GM18511 (cell line): ENCODE measurements around the gene NES.

Source experiments
- ATAC-seq: cut with Tn5 transposase; IDR thresholded peaks from one replicate; pipeline ENCODE4 v1.9.1; 2021; ENCODE audit warnings: mild to moderate bottlenecking, moderate library complexity; ENCODE audit not compliant: unreplicated experiment

The NES gene

GRCh38 chr1:156705321-156705917 is 28.2 kb upstream of the NES start, which contains the start of gene CRABP2:
TSS of gene CRABP2 (minus strand) at chr1:156705583. CDS start at chr1:156705446, 137 bp downstream.
- ATAC-seq: no peak

DNA sequence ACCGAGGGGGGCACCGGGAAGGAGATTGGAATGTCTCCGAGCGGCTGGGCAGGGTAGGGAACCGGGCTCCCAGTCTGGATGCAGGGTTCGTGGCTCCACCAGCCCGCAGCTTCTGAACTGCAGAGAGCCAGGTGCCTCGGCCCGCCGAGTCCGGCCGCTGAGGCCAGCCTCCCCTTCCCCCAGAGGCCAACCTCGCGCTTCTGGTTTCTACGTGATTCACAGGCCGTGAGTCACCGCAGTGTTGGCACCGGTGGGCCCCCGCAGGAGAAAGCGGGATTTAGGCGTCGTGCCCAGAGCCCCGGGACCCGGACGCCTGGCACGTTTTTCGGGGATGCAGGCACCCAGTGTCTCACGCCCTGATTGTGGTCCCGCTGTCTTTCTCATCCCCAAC is 27.7 kb upstream of the NES start:
- no peak for ATAC-seq

GRCh38 chr1:156704166-156704711 is 27.0 kb upstream of the NES start:
- ATAC-seq: no peak

GRCh38 chr1:156703741-156704140 is 26.5 kb upstream of the NES start:
- ATAC-seq: no peak

DNA sequence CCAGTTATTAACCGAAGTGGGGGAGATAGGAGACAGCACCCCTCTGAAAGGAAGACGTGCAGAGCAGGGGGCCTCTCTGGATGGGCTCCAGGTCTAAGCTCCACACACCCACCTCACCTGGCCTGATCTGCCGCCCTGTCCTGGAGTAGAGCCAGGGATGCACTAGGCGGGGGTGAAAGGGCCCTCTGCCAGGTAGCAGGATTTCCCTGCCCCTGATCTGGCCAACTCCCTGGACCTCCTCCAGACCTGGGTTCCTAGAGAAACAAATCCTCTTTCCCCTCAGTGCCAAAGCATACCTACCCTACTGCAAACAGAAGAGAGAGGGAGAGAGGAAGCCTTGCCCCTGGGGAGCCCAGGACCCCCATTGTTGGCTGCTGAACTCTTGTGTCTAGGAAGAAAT is 26.1 kb upstream of the NES start:
- ATAC-seq: no peak

GRCh38 chr1:156700736-156701531 is 23.7 kb upstream of the NES start:
- ATAC-seq: no peak

GRCh38 chr1:156698995-156699394 is 21.8 kb upstream of the NES start:
- ATAC-seq: no peak

DNA sequence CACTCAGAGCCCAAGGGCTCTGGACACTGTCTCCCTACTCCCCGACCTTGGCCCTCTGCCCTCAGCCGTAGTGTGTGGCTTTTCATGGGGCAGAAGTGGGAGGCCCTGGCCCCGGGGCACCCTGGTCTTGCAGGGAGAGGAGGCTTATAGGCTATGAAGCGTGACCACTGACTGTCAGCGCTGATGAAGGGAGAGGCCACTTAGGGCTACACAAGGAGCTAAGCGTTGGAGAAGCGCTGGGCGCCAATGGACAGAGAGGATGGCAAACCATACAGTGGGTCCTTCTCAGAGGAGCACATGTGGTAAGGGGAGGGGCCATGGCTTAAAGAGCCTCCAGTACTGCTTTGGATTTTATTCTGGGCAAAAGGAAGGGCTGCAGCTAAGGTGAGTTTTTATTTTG is 20.3 kb upstream of the NES start:
- no peak for ATAC-seq

DNA sequence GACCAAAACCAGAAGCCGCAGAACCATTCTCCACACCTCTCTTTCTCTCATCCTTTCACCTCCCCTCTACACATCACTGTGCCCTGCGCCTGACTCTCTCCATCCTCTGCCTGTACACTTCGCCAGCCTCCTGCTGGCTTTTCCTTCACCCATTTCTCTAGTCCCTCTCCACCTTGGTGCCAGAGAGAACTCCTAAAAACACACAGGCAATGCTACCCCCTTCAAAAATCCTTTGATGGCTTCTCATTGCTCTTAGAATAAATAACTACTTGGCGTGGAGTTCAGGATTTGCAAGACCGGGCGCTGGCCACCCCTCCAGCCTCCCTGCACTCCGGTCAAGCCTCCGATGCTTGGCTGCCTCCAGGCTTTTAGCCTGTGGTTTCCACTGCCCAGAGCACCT is 19.5 kb upstream of the NES start:
- ATAC-seq: no peak

DNA sequence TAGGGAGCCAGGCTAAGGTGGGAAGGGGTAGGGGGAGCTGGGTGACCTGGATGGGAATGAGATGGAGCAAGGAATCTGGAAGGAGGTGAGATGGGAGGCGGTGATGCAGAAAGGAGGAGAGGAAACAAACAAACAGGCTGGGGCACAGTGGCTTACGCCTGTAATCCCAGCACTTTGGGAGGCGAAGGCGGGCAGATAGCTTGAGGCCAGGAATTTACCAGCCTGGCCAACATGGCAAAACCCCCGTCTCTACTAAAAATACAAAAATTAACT is 17.4 kb upstream of the NES start:
- no peak for ATAC-seq

GRCh38 chr1:156693848-156694689 is 16.9 kb upstream of the NES start:
- ATAC-seq: no peak

GRCh38 chr1:156692925-156693847 is 16.0 kb upstream of the NES start:
- ATAC-seq: no peak

DNA sequence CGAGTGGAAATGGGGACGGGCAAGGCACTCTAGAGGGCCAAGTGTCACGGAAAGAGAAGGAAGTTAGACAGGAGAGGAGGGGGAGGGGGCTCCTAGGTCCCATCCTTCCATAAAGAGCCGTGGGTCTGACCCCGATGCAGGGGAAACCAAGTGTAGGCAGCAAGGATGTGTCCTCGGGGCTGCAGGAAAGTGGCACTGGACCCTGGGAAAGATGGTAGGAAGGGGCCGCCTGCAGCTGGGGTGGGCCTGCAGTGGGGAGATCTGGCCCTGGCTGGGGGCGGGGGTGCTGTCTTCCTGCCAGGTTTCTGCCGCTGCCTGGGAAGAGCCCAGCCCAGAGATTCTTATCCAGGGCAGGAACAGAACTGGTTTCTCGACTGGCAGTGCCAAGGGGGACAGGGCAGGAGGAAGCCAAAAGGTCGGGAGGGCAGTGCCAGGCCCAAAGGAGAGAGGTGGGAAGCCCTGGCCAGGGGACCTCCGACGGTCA is 15.3 kb upstream of the NES start:
- no peak for ATAC-seq

GRCh38 chr1:156691665-156692440 is 14.6 kb upstream of the NES start:
- ATAC-seq: no peak

DNA sequence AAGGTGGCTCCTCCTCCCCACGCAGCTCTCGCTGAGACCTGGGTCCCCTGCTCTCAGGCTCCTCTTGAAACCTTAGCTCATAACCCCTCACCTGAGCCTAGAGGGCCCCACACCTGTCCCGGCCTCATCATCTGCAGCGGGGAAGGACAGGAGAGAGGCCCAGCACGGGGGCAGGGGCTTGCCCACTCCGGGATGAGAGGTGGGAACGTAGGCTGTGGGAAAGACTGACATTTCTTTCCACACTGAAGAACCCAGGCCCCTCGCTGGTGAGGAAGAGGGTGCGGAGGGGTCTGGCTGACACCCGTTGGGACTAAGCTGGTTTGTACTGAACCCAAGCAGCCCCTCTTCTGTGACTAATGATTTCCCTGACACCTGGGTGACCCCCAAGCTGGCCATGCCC is 14.0 kb upstream of the NES start:
- no peak for ATAC-seq

DNA sequence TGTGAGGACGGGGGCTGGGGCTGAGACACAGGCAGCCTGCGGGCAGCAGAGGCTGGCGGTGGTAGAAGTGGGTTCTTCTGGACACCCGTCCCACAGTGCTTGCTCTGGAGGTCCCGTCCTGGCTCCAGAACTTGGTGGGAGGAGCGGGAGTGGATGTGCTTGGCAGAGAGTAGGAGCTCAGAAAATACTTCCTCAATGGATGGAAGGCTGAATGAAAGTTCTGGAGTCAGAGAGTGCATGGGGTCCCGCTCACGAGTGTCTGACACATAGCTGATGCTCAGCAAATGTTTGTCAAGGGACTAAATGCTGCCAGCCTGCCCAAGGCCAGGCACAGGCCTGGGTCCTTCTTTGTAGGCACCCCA is 13.4 kb upstream of the NES start:
- ATAC-seq: no peak

DNA sequence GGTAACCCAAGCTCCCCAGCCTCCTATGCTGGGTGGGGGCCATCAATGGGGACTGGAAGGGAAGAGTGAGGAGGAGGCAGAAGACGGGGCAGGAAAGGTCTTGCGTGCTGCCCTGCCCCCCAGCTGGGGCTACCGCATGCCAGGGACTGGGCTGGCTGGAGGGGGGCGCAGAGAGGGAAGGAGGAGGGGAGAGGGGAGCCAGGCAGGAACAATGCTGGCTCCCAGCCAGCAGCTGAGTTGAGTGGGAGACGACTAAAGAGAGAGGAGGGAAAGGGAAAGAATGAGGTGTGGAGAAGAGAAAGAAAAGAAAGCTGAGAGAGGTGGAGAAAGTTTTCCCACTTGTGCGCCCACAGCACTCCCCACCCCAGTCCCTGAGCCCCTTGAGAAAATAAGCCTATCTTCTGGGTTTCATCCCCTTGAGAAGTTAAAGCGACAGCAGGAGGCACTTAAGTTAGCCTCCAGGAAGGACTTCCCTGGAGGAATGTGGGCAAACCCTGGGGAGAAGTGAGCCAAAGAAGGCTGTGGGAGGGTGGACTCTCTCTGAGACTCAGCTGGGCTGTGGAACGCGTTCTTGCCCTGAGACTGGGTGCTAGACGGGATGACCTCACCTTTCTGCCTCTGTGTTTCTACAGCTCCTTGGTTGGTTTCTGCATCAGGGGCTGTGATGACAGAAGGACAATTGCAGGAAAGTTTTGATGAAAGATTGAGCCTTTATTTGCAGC is 12.9 kb upstream of the NES start:
- no peak for ATAC-seq

GRCh38 chr1:156689035-156689952 is 12.1 kb upstream of the NES start:
- no peak for ATAC-seq
